Bronchial epithelial cell (primary cell): Measurements from ENCODE around the gene CEP104. TPM values are rescaled to one million over a fixed set of nuclear protein-coding genes. Genes with fewer than 3 reads are reported as not detected.

ENCODE experiments used
- DNase-seq: peaks from one replicate; pipeline ENCODE4 v3.0.0-alpha.2; 2010; ENCODE audit warnings: low read depth
- FAIRE-seq: peaks from 2 replicates; lab custom pipeline; 2011; peaks lifted over from hg19 to GRCh38; lab: Jason Lieb, UNC
- H3K27me3 ChIP-seq: 2 replicates; pipeline ENCODE4 v1.5.1; 2011; ENCODE audit warnings: low read length; ENCODE audit not compliant: control insufficient read depth, insufficient read depth
- H3K36me3 ChIP-seq: 2 replicates; pipeline ENCODE4 v1.5.1; 2011; ENCODE audit warnings: low read length; ENCODE audit not compliant: control insufficient read depth, insufficient read depth
- H3K4me3 ChIP-seq: 2 replicates; pipeline ENCODE4 v1.5.1; 2011; ENCODE audit warnings: mild to moderate bottlenecking, low read depth, low read length, control low read depth
- CTCF ChIP-seq: IDR thresholded peaks from 2 replicates; pipeline ENCODE4 v1.5.1; 2011; ENCODE audit warnings: mild to moderate bottlenecking, moderate library complexity, low read length, control low read depth, inconsistent platforms; ENCODE audit not compliant: insufficient read depth, severe bottlenecking
- total RNA-seq: library from RNA; depleted of rRNA; stranded (reverse); fragments of >200 nt; gene quantifications from 2 replicates; pipeline ENCODE4 v1.2.1, GENCODE V29; 2014

CEP104 gene
- total RNA-seq, 1 donor from 2014 or later: 15.3 TPM

DNA sequence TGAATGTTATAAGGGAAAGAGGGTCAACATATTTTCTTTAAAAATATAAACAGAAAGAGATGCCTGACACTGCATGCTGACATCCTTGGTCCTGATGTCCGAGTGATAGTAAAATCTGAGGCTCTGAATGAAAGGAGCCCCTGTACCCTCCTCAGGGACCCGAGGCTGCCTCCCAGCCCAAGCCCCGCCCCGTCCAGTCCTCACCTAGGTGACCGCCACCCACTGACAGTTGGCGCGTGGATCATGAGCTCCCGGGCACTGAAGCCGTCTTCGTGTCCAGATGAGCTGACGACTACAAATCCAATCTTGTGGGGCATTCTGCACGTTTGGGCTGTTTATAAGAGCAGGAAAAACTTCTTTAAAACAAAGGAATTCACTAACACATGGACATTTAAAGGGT is 4.9 kb downstream of the CEP104 start:
- FAIRE-seq: no peak
- DNase-seq: no peak
- no peak overlapping the region for H3K4me3 ChIP-seq
- no peak for TF ChIP-seq CTCF
- H3K36me3 ChIP-seq: peaks cover 7% of the 10 kb centered on the region
- H3K27me3 ChIP-seq: no peaks in the 10 kb centered on the region

DNA sequence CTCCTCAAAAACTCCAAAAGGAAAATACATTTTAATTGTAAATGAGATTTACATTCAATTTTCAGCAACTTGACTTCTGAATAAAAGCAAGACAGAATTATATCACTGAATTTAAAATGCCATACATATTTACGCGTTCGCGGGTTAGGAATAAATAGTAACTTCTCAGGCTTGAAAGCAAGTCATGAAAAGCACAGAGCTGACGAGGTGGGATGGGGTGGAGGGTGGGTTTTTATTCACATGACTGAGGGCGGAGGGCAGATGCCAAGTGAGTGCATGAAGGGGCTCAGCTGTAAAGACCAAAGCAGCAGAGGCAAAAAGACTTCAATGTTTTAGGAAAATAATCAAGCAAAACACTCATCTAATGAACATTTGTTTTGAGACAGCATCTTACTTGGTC is 5.7 kb downstream of the CEP104 start:
- H3K4me3 ChIP-seq: no peak overlapping the region
- DNase-seq (no peak), FAIRE-seq (no peak)
- peaks cover 7% of the 10 kb centered on the region for H3K36me3 ChIP-seq
- H3K27me3 ChIP-seq: no peaks in the 10 kb centered on the region
- no peak for TF ChIP-seq CTCF

GRCh38 chr1:3850857-3851256 is 6.2 kb downstream of the CEP104 start:
- DNase-seq: no peak
- Histone ChIP-seq H3K36me3 (peaks cover 7% of the 10 kb centered on the region), H3K4me3 (no peak overlapping the region), H3K27me3 (no peaks in the 10 kb centered on the region)
- no peak for FAIRE-seq
- no peak for TF ChIP-seq CTCF

DNA sequence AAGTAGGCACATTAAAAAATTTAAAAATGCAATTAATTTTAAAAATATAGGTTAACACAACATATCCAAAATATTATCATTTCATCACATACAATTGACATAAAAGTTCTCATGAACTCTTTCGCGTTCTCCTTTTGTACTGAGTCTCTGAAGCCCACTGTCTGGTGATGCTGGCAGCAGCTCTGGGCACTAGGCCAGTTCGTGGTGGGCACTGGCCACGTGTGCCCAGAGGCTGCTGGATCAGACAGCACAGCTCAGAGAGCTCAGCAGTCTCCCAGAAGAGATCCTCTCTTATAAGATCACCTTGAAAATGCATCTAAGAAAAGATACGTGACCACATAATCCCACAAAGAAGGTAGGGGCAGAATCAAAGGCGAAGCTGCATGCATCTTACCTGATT is 9.9 kb downstream of the CEP104 start:
- Histone ChIP-seq H3K4me3 (no peak overlapping the region), H3K36me3 (peaks cover 14% of the 10 kb centered on the region), H3K27me3 (no peaks in the 10 kb centered on the region)
- FAIRE-seq (no peak), DNase-seq (no peak)
- no peak for TF ChIP-seq CTCF

DNA sequence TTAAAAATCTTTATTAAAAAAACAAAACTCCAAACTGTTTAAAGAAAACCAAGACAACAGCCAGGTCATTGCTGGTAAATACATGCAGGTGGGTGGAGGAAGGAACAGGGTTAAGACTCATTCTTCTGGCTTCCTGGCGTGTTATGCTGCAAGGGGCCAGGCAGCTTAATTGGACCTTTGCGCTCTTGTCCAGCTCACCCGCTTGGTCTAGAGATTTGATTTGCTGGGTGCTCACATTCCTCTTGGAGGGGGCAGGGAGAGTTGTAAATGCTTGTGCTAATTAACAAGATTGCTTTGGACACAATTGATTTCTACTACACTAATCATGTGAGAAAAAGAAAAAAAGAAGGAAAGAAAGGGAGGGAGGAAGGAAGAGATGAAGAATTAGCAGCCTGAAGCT is 10.5 kb downstream of the CEP104 start:
- Histone ChIP-seq H3K4me3 (no peak overlapping the region), H3K36me3 (peaks cover 14% of the 10 kb centered on the region), H3K27me3 (no peaks in the 10 kb centered on the region)
- FAIRE-seq: no peak
- no peak for DNase-seq
- no peak for TF ChIP-seq CTCF

DNA sequence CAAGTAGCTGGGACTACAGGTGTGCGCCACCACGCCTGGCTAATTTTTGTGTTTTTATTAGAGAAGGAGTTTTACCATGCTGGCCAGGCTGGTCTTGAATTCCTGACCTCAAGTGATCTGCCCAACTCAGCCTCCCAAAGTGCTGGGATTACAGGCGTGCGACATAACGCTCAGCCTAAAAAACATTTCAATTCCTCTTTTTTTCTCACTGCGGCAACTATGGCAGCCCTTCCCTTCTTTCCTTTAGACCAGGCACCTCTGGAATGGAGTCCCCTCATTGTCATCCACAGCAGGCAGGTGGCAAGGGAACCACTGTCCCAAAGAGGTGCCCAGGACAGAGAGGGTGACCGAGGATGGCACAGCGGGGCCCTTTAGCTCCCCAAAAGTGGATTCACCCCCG is 14.1 kb downstream of the CEP104 start:
- peaks cover 15% of the 10 kb centered on the region for H3K36me3 ChIP-seq
- no peak for TF ChIP-seq CTCF
- no peak overlapping the region for H3K4me3 ChIP-seq
- H3K27me3 ChIP-seq: no peaks in the 10 kb centered on the region
- DNase-seq (no peak), FAIRE-seq (no peak)
